OCI-LY3 (cell line): Measurements from ENCODE around the gene MICU1.

Experiments used
- CTCF ChIP-seq: fragments of 200-600, 300-600 bp; sonication (generic); IDR thresholded peaks from 2 replicates; pipeline ENCODE4 v1.5.1; 2014; ENCODE audit warnings: antibody characterized with exemption, low read length, low read depth
- EZH2phosphoT487 ChIP-seq: fragments of 200-600 bp; shearing (Covaris generic); IDR thresholded peaks from 2 replicates; pipeline ENCODE4 v1.6.1; 2018; ENCODE audit warnings: antibody characterized with exemption, mixed run types, low read depth

- TF ChIP-seq CTCF (no peak), EZH2phosphoT487 (no peak)
Measured at GRCh38 chr10:72659694-72660093, 33.8 kb upstream of the MICU1 start.
